Activated CD4-positive, alpha-beta T cell treated with anti-CD3 and anti-CD28 coated beads, Interleukin-10, Interleukin-2, amounts not matched to agents 100 ng/mL and 50 ng/mL, durations not matched to agents 16 hours and 8 hours (primary cell): ENCODE data around the gene PBX1.
"Not testable (repeated sequence)": the region's sequence is repeated elsewhere in the genome, so short reads cannot be mapped to it uniquely, and the experiment has no call there.

Experiments used
- DNase-seq: peaks from one replicate; pipeline ENCODE4 v3.0.0-alpha.2; 2020

Gene PBX1

GRCh38 chr1:164645921-164646320, 86.9 kb downstream of the PBX1 start:
- DNase-seq = no peak

DNA sequence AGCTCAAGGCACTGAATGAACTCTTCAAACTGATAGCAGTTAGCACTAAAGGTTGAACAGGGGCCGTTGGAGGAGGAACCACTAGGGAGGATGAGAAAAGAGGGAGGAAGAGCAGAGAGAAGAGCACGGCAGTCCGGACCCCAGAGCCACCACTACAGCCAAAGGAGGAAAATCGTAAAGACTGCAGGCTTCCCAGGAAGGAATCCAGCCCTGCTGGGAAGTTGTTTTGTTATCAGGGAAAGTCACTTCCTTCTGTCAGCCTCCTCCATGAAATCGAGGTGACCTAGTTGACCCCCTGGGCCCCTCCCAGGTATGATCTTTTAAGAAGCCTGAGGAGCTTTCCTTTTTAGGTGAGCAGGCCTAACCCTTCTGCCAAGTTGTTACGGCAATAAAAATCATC, 88.2 kb downstream of the PBX1 start:
- no peak for DNase-seq

- no peak for DNase-seq
These were observed 89.7 kb downstream of the PBX1 start for GRCh38 chr1:164648636-164649035.

DNA sequence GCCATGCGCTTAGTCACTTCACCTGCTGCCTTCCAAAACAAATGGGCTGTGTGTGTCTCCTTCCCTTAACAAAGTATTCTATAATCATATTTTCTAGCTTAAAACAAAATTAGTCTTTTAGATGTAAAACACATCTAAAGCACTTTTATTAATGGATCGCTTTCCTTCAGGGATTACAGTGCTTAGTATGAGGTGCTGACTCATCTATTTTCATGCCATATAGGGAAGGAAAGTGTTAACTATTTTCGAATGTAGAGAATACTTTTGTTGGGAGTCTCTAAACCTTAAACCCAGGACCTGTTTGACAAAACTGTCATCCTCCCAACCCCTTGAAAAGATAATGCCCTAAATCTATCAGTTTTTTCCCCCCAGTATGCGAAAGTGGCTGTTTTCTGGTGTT, 90.2 kb downstream of the PBX1 start:
- no peak for DNase-seq

DNA sequence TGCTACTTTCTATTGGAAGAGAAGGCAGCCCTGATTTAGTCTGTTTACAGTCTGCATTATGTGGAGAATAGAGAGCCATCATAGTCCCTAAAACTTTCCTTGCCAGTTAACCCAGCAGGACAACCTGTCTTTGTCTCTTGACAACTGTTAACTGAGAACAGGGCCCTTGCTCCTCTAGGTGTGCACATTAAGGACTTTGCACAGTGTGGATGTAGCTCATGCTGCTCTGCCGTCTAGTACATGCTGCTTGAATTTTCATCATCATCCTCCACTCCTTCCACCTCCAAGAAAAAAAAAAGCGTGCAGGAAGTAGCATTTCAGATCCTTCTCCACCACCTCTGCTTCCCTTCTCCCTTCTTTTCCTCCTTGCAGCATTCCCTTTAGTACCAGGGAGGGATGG, 91.5 kb downstream of the PBX1 start:
- DNase-seq = no peak

- no peak for DNase-seq
These were observed 92.5 kb downstream of the PBX1 start for GRCh38 chr1:164651351-164651951.

DNA sequence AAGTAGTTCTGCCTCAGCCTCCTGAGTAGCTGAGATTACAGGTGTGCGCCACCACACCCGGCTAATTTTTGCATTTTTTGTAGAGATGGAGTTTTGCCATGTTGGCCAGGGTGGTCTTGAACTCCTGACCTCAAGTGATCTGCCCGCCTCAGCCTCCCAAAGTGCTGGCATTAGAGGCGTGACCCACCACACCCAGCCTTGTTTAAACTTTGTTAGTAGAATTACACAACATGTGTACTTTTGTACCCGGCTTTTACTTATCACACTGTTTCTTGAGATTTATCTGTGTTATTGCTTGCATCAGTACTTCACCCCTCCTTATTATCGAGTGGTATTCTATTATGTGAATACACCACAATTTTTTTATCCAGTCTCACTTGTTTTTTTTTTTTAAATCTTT, 94.0 kb downstream of the PBX1 start:
- DNase-seq = not testable (repeated sequence)

DNA sequence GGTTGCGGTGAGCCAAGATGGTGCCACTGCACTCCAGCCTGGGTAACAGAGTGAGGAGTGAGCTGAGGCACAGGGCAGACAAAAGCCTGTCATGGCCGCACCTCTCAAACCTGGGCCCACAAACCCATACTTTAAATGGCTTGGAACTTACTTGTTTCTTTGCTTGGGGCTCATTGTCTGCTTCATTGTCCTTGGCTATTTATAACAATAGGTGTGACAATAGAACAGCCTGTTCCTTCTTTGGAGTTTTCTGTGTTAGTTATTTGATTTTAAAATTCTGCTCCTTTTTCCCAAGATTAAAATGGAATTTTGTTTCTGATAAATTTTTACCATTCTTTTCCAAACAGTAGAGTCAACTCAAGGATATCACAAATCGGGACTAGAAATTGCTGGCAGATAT, 94.7 kb downstream of the PBX1 start:
- no peak for DNase-seq

- no peak for DNase-seq
These were observed 95.2 kb downstream of the PBX1 start for GRCh38 chr1:164654200-164654599.

DNA sequence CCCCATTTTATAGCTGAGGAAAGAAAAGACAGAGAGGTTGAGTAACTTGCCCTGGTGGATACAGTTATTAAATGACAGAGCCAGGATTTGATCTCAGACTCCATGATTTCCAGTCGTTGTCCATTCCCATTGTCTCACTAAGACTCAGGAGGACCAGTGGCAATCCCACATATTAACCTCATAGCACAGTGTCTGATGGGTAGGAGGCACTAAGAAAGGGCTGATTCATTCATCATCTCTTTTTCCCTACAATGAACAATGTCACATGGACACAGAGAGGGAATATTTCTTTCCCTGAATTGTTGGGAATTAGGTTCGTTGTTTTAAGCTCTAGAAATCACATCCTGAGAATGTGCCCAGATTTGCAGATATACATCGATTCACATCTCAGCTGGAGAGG, 99.9 kb downstream of the PBX1 start:
- no peak for DNase-seq

DNA sequence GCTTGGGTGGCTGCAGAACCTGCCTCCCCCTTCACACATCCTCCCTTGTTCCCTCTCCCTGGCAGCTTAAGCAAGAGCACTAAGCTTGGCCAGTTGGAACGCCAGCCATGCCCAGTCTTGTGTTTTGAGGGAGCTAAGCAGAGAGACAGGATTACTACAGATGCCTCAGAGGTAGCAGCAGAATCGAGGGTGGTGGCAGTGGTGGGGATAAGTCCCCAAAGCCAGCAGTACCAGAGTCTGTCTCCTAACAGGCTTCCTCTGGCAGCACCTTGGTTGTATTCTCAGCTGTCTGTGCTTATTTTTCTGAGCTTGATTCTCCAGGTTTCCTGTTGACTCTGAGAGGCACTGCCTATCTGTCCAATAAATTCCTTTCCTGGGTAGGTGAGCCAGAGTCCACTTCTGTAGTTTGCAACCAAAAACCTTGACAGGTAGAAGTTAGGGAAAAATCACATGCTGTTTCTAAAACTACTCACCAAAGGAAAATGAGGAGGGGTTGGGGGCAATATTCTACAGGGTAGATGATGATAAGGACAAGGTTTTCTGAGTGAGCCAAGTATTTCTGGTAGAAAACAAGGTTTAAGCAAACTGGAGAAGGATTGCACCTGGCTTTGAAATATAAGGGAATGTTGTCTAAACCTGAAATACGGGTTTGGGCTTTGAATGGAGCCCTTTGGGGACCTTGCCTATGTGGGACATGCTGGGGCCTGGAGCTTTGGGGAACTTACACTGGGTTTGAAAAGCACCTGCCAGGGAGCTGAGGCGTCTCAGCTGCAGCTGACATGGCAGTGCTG, 100.8 kb downstream of the PBX1 start:
- no peak for DNase-seq

- peak; percentile 39 for DNase-seq
These were observed 101.4 kb downstream of the PBX1 start for GRCh38 chr1:164660412-164660772.

GRCh38 chr1:164660775-164661174, 101.8 kb downstream of the PBX1 start:
- no peak for DNase-seq

GRCh38 chr1:164662462-164662861, 103.5 kb downstream of the PBX1 start:
- no peak for DNase-seq

DNA sequence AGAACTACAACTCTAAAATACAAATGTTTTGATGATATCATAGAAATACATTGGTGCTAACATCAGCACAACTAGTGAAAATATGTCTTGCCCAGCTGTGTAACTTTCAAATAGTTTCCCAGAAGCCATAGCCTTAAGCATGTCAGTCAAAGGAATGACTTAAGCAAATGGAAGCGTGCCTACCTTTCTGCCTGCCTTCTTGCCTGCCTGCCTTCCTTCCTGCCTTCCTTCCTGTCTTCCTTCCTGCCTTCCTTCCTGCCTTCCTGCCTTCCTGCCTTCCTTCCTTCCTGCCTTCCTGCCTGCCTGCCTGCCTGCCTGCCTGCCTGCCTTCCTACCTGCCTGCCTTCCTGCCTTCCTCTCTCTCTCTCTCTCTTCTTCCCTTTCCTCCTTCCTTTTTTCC, 104.0 kb downstream of the PBX1 start:
- DNase-seq = no peak

- no peak for DNase-seq
These were observed 105.1 kb downstream of the PBX1 start for GRCh38 chr1:164664127-164664526.

GRCh38 chr1:164667001-164667400, 108.0 kb downstream of the PBX1 start:
- DNase-seq = no peak

DNA sequence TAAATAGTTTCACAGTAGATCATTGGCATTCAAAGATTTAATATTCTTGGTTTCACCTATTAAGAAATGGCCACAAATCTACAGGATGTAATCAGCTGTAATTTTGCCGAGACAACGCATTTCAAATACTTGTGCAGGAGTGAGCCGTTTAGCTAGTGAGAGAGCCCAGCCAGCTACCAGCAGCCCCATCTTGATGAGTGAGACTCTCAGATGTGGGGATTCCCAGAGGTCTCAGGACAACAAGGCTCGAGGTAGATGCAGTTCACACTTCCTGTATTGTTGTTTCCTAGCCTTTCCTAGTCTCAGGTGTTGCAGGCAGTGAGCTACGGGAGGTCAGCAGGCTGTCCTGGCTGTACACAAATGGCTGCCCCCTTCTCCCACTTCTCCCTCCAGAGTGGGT, 108.6 kb downstream of the PBX1 start:
- no peak for DNase-seq

DNA sequence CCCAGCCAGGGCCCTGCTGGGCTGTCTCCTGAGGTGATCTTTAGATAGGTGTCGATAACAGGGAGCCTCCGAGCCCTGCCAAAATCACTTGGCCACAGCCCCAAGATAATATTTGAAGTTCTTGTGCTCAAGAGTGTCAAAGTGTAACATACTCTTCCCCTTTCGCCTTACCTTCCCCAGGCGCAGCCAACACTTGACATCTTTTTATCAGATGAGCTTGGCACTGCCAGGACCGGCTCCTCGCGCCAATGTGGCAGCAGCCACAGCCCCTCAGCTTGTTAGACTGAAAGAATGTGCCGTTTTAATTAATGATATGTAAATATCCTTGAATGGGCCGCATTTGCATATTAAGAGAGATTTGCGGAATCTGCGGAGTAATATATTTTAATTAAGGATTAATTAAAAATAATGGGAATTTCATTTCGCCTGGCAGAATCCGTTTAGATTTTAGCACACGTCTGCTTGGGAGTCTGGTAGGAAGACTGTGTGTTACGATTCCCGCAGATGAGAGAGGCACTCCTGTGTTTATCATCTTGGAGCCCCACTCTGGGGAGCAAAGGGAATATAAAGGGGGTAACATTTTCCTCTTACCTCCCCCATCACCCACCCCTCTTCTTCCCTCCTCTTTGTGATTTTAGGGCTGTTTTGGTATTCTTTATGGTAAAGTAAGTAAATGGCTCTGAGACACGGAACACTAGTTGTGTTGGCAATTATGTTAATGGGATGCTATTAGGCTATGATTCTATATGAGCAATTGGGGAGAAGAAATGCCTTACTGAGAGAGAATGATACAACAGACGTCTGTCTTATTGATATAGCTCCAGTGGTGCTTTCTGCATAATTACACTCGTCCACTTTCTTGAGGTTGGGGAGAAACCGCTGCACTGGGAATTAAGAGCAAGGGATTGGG, 109.8 kb downstream of the PBX1 start:
- DNase-seq = no peak

DNA sequence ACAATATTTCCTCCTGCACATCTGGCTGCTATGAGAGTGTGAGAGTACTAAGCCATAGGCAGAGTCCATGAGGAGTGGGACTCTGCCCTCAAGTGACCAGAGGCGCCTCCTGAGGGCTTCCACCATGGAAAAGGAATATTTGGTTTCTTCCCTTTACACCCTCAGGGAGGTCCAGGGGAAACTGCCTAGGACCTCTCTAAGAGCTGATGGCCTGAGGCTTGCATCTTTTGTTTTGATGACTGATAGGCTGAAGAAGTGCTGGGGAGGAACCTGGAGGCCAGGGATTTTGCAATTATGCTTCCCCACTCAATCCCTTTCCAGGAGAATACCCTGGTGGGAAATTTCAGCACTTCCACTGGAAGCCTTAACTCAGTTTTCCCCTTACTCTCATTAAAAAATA, 111.0 kb downstream of the PBX1 start:
- DNase-seq = no peak

DNA sequence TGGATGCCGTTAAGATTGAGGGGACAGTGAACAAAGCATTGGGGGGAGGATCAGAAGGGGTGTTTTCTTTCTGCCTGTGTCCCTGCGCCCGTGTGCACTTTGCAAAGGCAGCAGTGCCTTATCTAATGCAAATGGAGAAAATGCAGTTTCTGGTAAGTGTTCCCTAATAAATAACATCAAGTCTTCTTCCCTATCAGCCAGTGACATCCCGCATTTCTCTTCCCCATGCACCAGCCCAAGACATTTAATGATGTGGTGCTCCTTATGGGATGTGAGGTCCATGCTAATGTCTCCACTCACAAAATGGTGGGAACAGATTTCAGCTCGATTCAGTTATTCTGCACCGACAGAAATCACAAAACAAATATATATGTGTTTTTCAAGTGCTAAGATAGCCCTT, 111.8 kb downstream of the PBX1 start:
- DNase-seq = no peak

- DNase-seq = no peak
These were observed 112.5 kb downstream of the PBX1 start for GRCh38 chr1:164671323-164671965.

DNA sequence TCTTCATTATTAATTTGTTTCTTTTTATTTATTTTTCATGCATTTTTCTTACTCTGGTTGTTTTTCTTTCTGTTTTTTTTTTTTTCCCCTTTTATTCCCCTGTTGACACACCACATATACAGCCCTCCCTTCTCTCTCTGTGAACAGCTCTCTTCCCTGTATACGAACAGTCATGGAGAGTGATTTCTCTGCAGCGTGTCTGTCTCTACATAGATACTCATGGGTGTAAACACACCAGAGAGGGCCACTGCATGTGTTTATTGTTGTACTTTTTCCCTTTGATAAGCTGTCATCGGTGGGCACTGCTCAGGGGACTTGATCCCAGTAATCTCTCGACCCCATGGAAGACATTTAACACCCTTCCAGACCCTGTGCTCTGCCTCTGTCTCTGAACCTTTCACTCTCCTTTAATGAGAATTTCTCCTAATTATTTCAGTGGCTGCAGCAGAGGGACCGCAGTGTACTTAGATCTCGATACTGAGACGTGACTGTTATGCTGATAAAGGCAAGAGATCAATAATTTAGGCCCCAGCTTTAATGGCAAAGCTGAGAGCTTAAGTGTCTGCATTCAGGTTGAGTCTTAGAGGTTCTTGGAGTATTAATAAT, 113.1 kb downstream of the PBX1 start:
- no peak for DNase-seq
